ENCODE measurements around the gene ZNF135. TPM values are rescaled to one million over a fixed set of nuclear protein-coding genes. Genes with fewer than 3 reads are reported as not detected.

Gene ZNF135
- total and polyA plus RNA-seq, 2 of the 4 experiments (the other 2 are of a cell fraction): 2.4 to 2.7 TPM

DNA sequence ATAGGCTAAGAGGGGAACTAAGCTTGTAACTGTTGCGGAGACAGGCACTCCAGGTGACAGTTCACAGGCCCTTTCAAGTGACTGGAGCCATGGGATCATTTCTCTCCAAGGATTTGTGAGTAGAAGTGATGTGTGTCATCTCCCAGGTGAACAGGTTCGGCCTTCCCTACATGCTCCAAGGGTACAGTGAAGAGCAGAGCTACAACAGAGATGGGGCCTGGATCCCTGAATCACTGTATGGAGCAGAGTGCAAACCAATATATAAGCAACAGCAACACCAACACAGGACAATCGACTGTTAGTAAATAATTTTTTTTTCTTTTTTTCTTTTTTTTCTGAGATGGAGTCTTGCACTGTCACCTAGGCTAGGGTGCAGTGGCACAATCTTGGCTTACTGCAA is 23.9 kb downstream of the ZNF135 start:
- H3K4ac ChIP-seq (ENCODE audit: low read depth, low read length): no peak overlapping the region
- no CpG with 5 or more reads among the region's 3 CpGs for WGBS, 2 experiments (ENCODE audit: extremely low coverage in 2 of 2, insufficient read length in 1 of 2)
- H4K8ac ChIP-seq (ENCODE audit: low read depth in 2 of 2, low read length in 2 of 2): no peak overlapping the region
- H2BK120ac ChIP-seq (ENCODE audit: low read depth, low read length): no peak overlapping the region
- no peaks in the 10 kb centered on the region for H3K9me1 ChIP-seq (ENCODE audit: insufficient read depth, low read length)
- H3K4me2 ChIP-seq (ENCODE audit: low read depth, low read length): no peak overlapping the region
- no peaks in the 10 kb centered on the region for H4K20me1 ChIP-seq (ENCODE audit: insufficient read depth, low read length)
- no peak overlapping the region for H2AK5ac ChIP-seq (ENCODE audit: low read depth, low read length)
- H3K79me1 ChIP-seq (ENCODE audit: low read depth in 1 of 2, low read length in 2 of 2): no peaks in the 10 kb centered on the region
- H3K14ac ChIP-seq (replicated peaks; ENCODE audit: low read depth, low read length): no peak overlapping the region
- no peak overlapping the region for H2BK5ac ChIP-seq (ENCODE audit: low read depth, low read length, poor library complexity, severe bottlenecking)
- no peak overlapping the region for H3K23ac ChIP-seq (ENCODE audit: low read depth, low read length)
- no peak overlapping the region for H3K4me3 ChIP-seq (ENCODE audit: insufficient read depth, low read depth, low read length)
- dilution Hi-C loops (cut with HindIII; ENCODE audit: low sequenced_read_pairs, unreplicated experiment): no loop called here
- H3K36me3 ChIP-seq (ENCODE audit: control insufficient read depth, insufficient read depth, low read length): peaks cover 23% of the 10 kb centered on the region
- H3K27me3 ChIP-seq (ENCODE audit: control insufficient read depth, insufficient read depth, low read length): no peaks in the 10 kb centered on the region
- BruUV-seq (replicated peaks): no TSS peak
- peaks cover 76% of the 10 kb centered on the region for H3K9me3 ChIP-seq (ENCODE audit: control insufficient read depth, insufficient read depth, low read length)
- no peak overlapping the region for H3K27ac ChIP-seq (ENCODE audit: insufficient read depth, low read length)
- ATAC-seq (ENCODE audit: low read depth) (no peak), DNase-seq (no peak)
- ChIA-PET CTCF (no interaction called here), POLR2A (ENCODE audit: unreplicated experiment) (no interaction called here)
- no peak overlapping the region for H2BK15ac ChIP-seq (ENCODE audit: low read depth, low read length)
- H4K91ac ChIP-seq (ENCODE audit: insufficient read depth, low read depth, low read length): no peak overlapping the region
- intact Hi-C loops (cut with micrococcal nuclease): no loop called here
- no peak overlapping the region for H2AFZ ChIP-seq (replicated peaks; ENCODE audit: low read length, poor library complexity)
- no peaks in the 10 kb centered on the region for H3K4me1 ChIP-seq (ENCODE audit: control insufficient read depth, insufficient read depth, low read length)
- no peak overlapping the region for H3K9ac ChIP-seq (ENCODE audit: low read depth, low read length)
- no peak for TF ChIP-seq MAZ (IDR thresholded peaks at IDR 0.05; ENCODE audit: borderline replicate concordance, low read depth, low read length)
- TF ChIP-seq, protein P1, sequence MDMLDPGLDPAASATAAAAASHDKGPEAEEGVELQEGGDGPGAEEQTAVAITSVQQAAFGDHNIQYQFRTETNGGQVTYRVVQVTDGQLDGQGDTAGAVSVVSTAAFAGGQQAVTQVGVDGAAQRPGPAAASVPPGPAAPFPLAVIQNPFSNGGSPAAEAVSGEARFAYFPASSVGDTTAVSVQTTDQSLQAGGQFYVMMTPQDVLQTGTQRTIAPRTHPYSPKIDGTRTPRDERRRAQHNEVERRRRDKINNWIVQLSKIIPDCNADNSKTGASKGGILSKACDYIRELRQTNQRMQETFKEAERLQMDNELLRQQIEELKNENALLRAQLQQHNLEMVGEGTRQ (IDR thresholded peaks at IDR 0.05; ENCODE audit: low read depth, low read length): no peak
- TF ChIP-seq BHLHE40 (IDR thresholded peaks at IDR 0.05; ENCODE audit: low read depth, low read length): no peak
- TF ChIP-seq NFE2L2 (IDR thresholded peaks at IDR 0.05; ENCODE audit: low read depth, low read length): no peak
- TF ChIP-seq FOS (IDR thresholded peaks at IDR 0.05; ENCODE audit: low read depth, low read length): no peak
- TF ChIP-seq RAD21 (IDR thresholded peaks at IDR 0.05; ENCODE audit: low read length): no peak
- no peak for TF ChIP-seq CEBPB (IDR thresholded peaks at IDR 0.05; ENCODE audit: low read depth, low read length)
- TF ChIP-seq, protein P2, sequence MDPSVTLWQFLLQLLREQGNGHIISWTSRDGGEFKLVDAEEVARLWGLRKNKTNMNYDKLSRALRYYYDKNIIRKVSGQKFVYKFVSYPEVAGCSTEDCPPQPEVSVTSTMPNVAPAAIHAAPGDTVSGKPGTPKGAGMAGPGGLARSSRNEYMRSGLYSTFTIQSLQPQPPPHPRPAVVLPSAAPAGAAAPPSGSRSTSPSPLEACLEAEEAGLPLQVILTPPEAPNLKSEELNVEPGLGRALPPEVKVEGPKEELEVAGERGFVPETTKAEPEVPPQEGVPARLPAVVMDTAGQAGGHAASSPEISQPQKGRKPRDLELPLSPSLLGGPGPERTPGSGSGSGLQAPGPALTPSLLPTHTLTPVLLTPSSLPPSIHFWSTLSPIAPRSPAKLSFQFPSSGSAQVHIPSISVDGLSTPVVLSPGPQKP (IDR thresholded peaks at IDR 0.05; ENCODE audit: borderline replicate concordance, low read depth, low read length): no peak
- TF ChIP-seq RCOR1 (IDR thresholded peaks at IDR 0.05; ENCODE audit: insufficient replicate concordance, low read length): no peak
- in situ Hi-C loops (cut with MboI; ENCODE audit: low sequenced_read_pairs): no loop called here
- H2BK20ac ChIP-seq (ENCODE audit: low read depth, low read length): no peak overlapping the region
- no peak overlapping the region for H2AK9ac ChIP-seq (replicated peaks; ENCODE audit: low read depth, low read length, poor library complexity)
- H3K18ac ChIP-seq (ENCODE audit: low read depth, low read length): no peak overlapping the region
- H3K56ac ChIP-seq (ENCODE audit: extremely low read depth, insufficient read depth, low read length): no peak overlapping the region
- H4K5ac ChIP-seq (ENCODE audit: low read depth, low read length): no peak overlapping the region
